A549 (cell line): ENCODE results near the gene CELF4.

Source experiments
- BHLHE40 ChIP-seq: IDR thresholded peaks from 2 replicates; pipeline ENCODE4 v1.6.1; 2012; ENCODE audit warnings: low read depth, low read length, inconsistent platforms
- CBX2 ChIP-seq: fragments of 200-600 bp; sonication (generic); IDR thresholded peaks from 2 replicates; pipeline ENCODE4 v1.6.1; 2016; ENCODE audit warnings: low read depth, mild to moderate bottlenecking, borderline replicate concordance
- CTCF ChIP-seq: fragments of >200 bp; sonication (Bioruptor Twin); formaldehyde crosslinking; IDR thresholded peaks from 3 replicates; pipeline ENCODE4 v1.5.1; 2016
- EHMT2 ChIP-seq: fragments of 200-600 bp; sonication (generic); IDR thresholded peaks from 2 replicates; pipeline ENCODE4 v1.6.1; 2016; ENCODE audit warnings: antibody characterized with exemption, low read depth, mild to moderate bottlenecking, moderate library complexity
- ESRRA ChIP-seq: fragments of 150-350 bp; IDR thresholded peaks from 2 replicates; pipeline ENCODE4 v1.6.1; 2014; ENCODE audit warnings: mild to moderate bottlenecking, low read length, borderline replicate concordance
- GATA3 ChIP-seq: IDR thresholded peaks from 2 replicates; pipeline ENCODE4 v1.6.1; 2012; ENCODE audit warnings: borderline replicate concordance
- HOXA7 ChIP-seq: fragments of 250-450 bp; sonication (Bioruptor Pico); IDR thresholded peaks from 2 replicates; pipeline ENCODE4 v1.5.0; 2020; ENCODE audit warnings: mild to moderate bottlenecking, moderate library complexity
- MAZ ChIP-seq: fragments of 150-350 bp; IDR thresholded peaks from 2 replicates; pipeline ENCODE4 v1.6.1; 2014; ENCODE audit warnings: antibody characterized with exemption, low read depth, low read length, borderline replicate concordance
- POLR2A ChIP-seq: IDR thresholded peaks from 2 replicates; pipeline ENCODE4 v1.6.1; 2012; ENCODE audit warnings: mild to moderate bottlenecking, low read length
- POLR2AphosphoS2 ChIP-seq: conservative IDR thresholded peaks from 2 replicates; pipeline ENCODE4 v1.6.1; 2012; ENCODE audit warnings: low read length, improper control_type of control experiment, inconsistent platforms
- REST ChIP-seq: fragments of 200-600 bp; sonication (generic); IDR thresholded peaks from 2 replicates; pipeline ENCODE4 v1.6.1; 2016; ENCODE audit warnings: antibody characterized with exemption, mild to moderate bottlenecking, moderate library complexity
- RNF2 ChIP-seq: fragments of 200-600 bp; sonication (generic); IDR thresholded peaks from 2 replicates; pipeline ENCODE4 v1.6.1; 2016; ENCODE audit warnings: low read depth, mild to moderate bottlenecking, antibody characterized with exemption, moderate library complexity, borderline replicate concordance
- USF2 ChIP-seq: fragments of 450-650 bp; IDR thresholded peaks from 2 replicates; pipeline ENCODE4 v1.6.1; 2014; ENCODE audit warnings: antibody characterized with exemption
- ZFP36 ChIP-seq: fragments of 450-650 bp; IDR thresholded peaks from 2 replicates; pipeline ENCODE4 v1.6.1; 2014; ENCODE audit warnings: borderline replicate concordance; ENCODE audit not compliant: partially characterized antibody

- TF ChIP-seq CTCF (no peak), POLR2A (no peak), CBX2 (no peak), POLR2AphosphoS2 (no peak), ZFP36 (no peak), EHMT2 (no peak), USF2 (no peak), ESRRA (no peak), GATA3 (no peak), HOXA7 (CRISPR knock-in tag) (no peak), BHLHE40 (no peak), REST (no peak), MAZ (no peak), RNF2 (no peak)
Measured at GRCh38 chr18:37293359-37293758, 272.2 kb downstream of the CELF4 start.
